K562 (cell line): ENCODE measurements around the gene RNF187. TPM values are rescaled to one million over a fixed set of nuclear protein-coding genes. Genes with fewer than 3 reads are reported as not detected.

Experiments
- ATAC-seq: fragments of 200-7000 bp; cut with Tn5 transposase; 3 replicates; pipeline ENCODE4 v1.9.1; 2020; ENCODE audit warnings: moderate library complexity
- BruUV-seq: library from RNA; stranded (reverse); fragments of 400-500 nt; replicated peaks from 2 replicates; lab custom pipeline; 2021; lab: Mats Ljungman, UMichigan
- CTCF ChIA-PET: fragments of 300-600 bp; formaldehyde crosslinking; extraction: SDS; loops from one replicate; lab custom pipeline; 2021; ENCODE audit warnings: low intra/inter-chr PET ratio; lab: Yijun Ruan, JAX
- POLR2A ChIA-PET: fragments of 300-600, 350-650 bp; sonication (Branson Sonifier 250); formaldehyde crosslinking; extraction: SDS; loops from one replicate; lab custom pipeline; 2021; ENCODE audit warnings: antibody characterized with exemption, inconsistent platforms; lab: Yijun Ruan, JAX
- DNase-seq, 4 experiments: peaks; one replicate each; pipeline versions ENCODE4 v3.0.0 to v3.0.0-alpha.2; 2011 to 2018; ENCODE audit warnings: low spot score in 3 of 4, mixed read lengths in 3 of 4; ENCODE audit errors: extremely low read depth in 1 of 4
- FAIRE-seq: peaks from 2 replicates; lab custom pipeline; 2011; peaks lifted over from hg19 to GRCh38; lab: Jason Lieb, UNC
- H2AFZ ChIP-seq: 2 replicates; pipeline ENCODE4 v1.6.0; 2011; ENCODE audit warnings: low read depth, low read length, control low read depth, inconsistent platforms
- H3K27ac ChIP-seq: fragments of 200-600 bp; 3 replicates; pipeline ENCODE4 v1.8.0; 2011; ENCODE audit warnings: low read depth, mild to moderate bottlenecking, control low read depth, inconsistent platforms, low read length, moderate library complexity, mixed read lengths; ENCODE audit errors: extremely low read depth
- H3K27me3 ChIP-seq, 2 experiments: fragments of 300-600 bp in 1 of 2; 2 replicates in 1 of 2; 3 replicates in 1 of 2; pipeline versions ENCODE4 v1.6.0 to v1.8.0; 2011; ENCODE audit warnings: inconsistent platforms in 2 of 2, low read length in 2 of 2, mild to moderate bottlenecking in 1 of 2, mixed read lengths in 1 of 2, moderate library complexity in 1 of 2; ENCODE audit not compliant: control insufficient read depth in 2 of 2, insufficient read depth in 2 of 2
- H3K36me3 ChIP-seq: fragments of 300-600 bp; 3 replicates; pipeline ENCODE4 v1.8.0; 2011; ENCODE audit warnings: mild to moderate bottlenecking, low read length, inconsistent platforms; ENCODE audit not compliant: control insufficient read depth, insufficient read depth
- H3K4me1 ChIP-seq, 2 experiments: fragments of 200-600 bp in 1 of 2; replicated peaks in 1 of 2; 2 replicates in 1 of 2; 3 replicates in 1 of 2; pipeline versions ENCODE4 v1.5.1 to v1.8.0; 2011; ENCODE audit warnings: inconsistent platforms in 2 of 2, low read length in 2 of 2, mild to moderate bottlenecking in 1 of 2, mixed read lengths in 1 of 2, moderate library complexity in 1 of 2; ENCODE audit not compliant: control insufficient read depth in 2 of 2, insufficient read depth in 2 of 2
- H3K4me2 ChIP-seq: 2 replicates; pipeline ENCODE4 v1.6.1; 2011; ENCODE audit warnings: low read length, control low read depth, inconsistent platforms, mixed read lengths; ENCODE audit not compliant: insufficient read depth
- H3K4me3 ChIP-seq: fragments of 200-600 bp; sonication (generic), shearing (Covaris generic); 2 replicates; pipeline ENCODE4 v1.5.1; 2016; ENCODE audit warnings: control low read depth, inconsistent platforms
- H3K79me2 ChIP-seq: fragments of 200-600 bp; 3 replicates; pipeline ENCODE4 v1.8.0; 2011; ENCODE audit warnings: low read length, inconsistent platforms; ENCODE audit not compliant: control insufficient read depth, insufficient read depth
- H3K9ac ChIP-seq, 2 experiments: 2 replicates each; pipeline versions ENCODE4 v1.6.0 to v1.6.1; 2011; ENCODE audit warnings: low read depth in 2 of 2, low read length in 2 of 2, control low read depth in 1 of 2, inconsistent platforms in 1 of 2, mild to moderate bottlenecking in 1 of 2, mixed read lengths in 1 of 2; ENCODE audit not compliant: insufficient read depth in 1 of 2
- H3K9me1 ChIP-seq: one replicate; pipeline ENCODE4 v1.6.0; 2011; ENCODE audit warnings: inconsistent platforms, mild to moderate bottlenecking, low read length, moderate library complexity; ENCODE audit not compliant: control insufficient read depth, insufficient read depth
- H3K9me3 ChIP-seq: replicated peaks from 2 replicates; pipeline ENCODE4 v1.5.1; 2011; ENCODE audit warnings: low read depth, low read length, inconsistent platforms; ENCODE audit not compliant: control insufficient read depth, insufficient read depth
- H4K20me1 ChIP-seq: replicated peaks from 2 replicates; pipeline ENCODE4 v1.6.1; 2011; ENCODE audit warnings: low read length, inconsistent platforms, mixed read lengths; ENCODE audit not compliant: control insufficient read depth, insufficient read depth
- ADNP ChIP-seq: fragments of 200-800 bp; sonication (Bioruptor generic); IDR thresholded peaks from 2 replicates; pipeline ENCODE4 v1.6.1; 2016; ENCODE audit warnings: missing genetic modification characterization, missing compliant biosample characterization
- C11orf30 ChIP-seq: fragments of 450-650 bp; IDR thresholded peaks from 2 replicates; pipeline ENCODE4 v1.6.1; 2016; ENCODE audit warnings: low read depth, mild to moderate bottlenecking
- CBX1 ChIP-seq: sonication (generic); IDR thresholded peaks from 2 replicates; pipeline ENCODE4 v1.6.1; 2016; ENCODE audit warnings: antibody characterized with exemption, low read depth, mild to moderate bottlenecking
- CTBP1 ChIP-seq: fragments of 450-650 bp; IDR thresholded peaks from 2 replicates; pipeline ENCODE4 v1.6.1; 2016; ENCODE audit warnings: borderline replicate concordance
- DACH1 ChIP-seq: fragments of 450-650 bp; IDR thresholded peaks from 2 replicates; pipeline ENCODE4 v1.6.1; 2018; ENCODE audit not compliant: partially characterized antibody
- HNRNPL ChIP-seq: fragments of 200-400 bp; formaldehyde crosslinking; IDR thresholded peaks from 2 replicates; pipeline ENCODE4 v1.6.1; 2017; ENCODE audit warnings: low read depth, mild to moderate bottlenecking, low read length
- MAFF ChIP-seq: IDR thresholded peaks from 2 replicates; pipeline ENCODE4 v1.6.1; 2012; ENCODE audit warnings: low read length, improper control_type of control experiment
- MAFG ChIP-seq: fragments of 450-650 bp; conservative IDR thresholded peaks from 2 replicates; pipeline ENCODE4 v1.6.1; 2016; ENCODE audit warnings: missing genetic modification characterization, missing compliant biosample characterization
- MAFK ChIP-seq: IDR thresholded peaks from 2 replicates; pipeline ENCODE4 v1.6.1; 2011; ENCODE audit warnings: low read length, improper control_type of control experiment
- NCOR1 ChIP-seq: fragments of 450-650 bp; IDR thresholded peaks from 2 replicates; pipeline ENCODE4 v1.6.1; 2016; ENCODE audit warnings: mild to moderate bottlenecking, moderate library complexity
- SMARCC2 ChIP-seq: fragments of 450-650 bp; IDR thresholded peaks from 2 replicates; pipeline ENCODE4 v1.6.1; 2017; ENCODE audit warnings: antibody characterized with exemption, moderate library complexity, mild to moderate bottlenecking, low read depth
- TGIF2 ChIP-seq: sonication (generic); formaldehyde crosslinking; IDR thresholded peaks from 2 replicates; pipeline ENCODE4 v1.8.1; 2022; ENCODE audit warnings: mild to moderate bottlenecking, missing genetic modification reagents, moderate library complexity
- ZNF124 ChIP-seq: sonication (generic); formaldehyde crosslinking; IDR thresholded peaks from 2 replicates; pipeline ENCODE4 v1.8.1; 2022; ENCODE audit warnings: missing genetic modification reagents
- ZNF316 ChIP-seq: fragments of 450-650 bp; IDR thresholded peaks from 2 replicates; pipeline ENCODE4 v1.6.1; 2016
- ZNF384 ChIP-seq: IDR thresholded peaks from 2 replicates; pipeline ENCODE4 v1.6.1; 2012; ENCODE audit warnings: low read depth, low read length, improper control_type of control experiment
- ZNF696 ChIP-seq: fragments of 250-450 bp; sonication (Bioruptor Pico); conservative IDR thresholded peaks from 2 replicates; pipeline ENCODE4 v1.4.0; 2020; ENCODE audit warnings: mild to moderate bottlenecking, moderate library complexity
- ZNF740 ChIP-seq, 3 experiments: fragments of 200-800 bp in 1 of 3; sonication (Bioruptor generic) in 1 of 3; sonication (generic) in 1 of 3; formaldehyde crosslinking in 1 of 3; IDR thresholded peaks; 2 replicates each; pipeline versions ENCODE4 v1.6.1 to v1.8.0; 2016 to 2022; ENCODE audit warnings: mild to moderate bottlenecking in 2 of 3, missing compliant biosample characterization in 2 of 3, missing genetic modification characterization in 2 of 3, missing genetic modification reagents in 1 of 3
- WGBS: fragments of 100-300 bp; shearing (Covaris generic); methylation state at CpG from one replicate; pipeline ENCODE4 v1.1.6; 2016; ENCODE audit warnings: low coverage, mixed read lengths; ENCODE audit not compliant: insufficient coverage; ENCODE audit errors: missing lambda C conversion rate; 5-methylcytosine and 5-hydroxymethylcytosine counted together
- in situ Hi-C: fragments of 300-500 bp; cut with MboI; formaldehyde crosslinking; loops from 4 replicates; pipeline ENCODE4 v1.15.0; 2018; ENCODE audit warnings: inconsistent platforms, mixed read lengths
- intact Hi-C: fragments of 100-400 bp; cut with micrococcal nuclease; formaldehyde crosslinking; loops from 2 replicates; pipeline ENCODE4 v1.14.2; 2022
- polyA plus RNA-seq, 8 experiments: library from polyadenylated mRNA; depleted of rRNA in 4 of 8; stranded (reverse) in 5 of 8; unstranded in 3 of 8; fragments of >200 nt; fragmentation: Nextera tagmentation in 2 of 8; fragmentation: Illumina TruSeq in 1 of 8; extraction: Ambion mirVana in 2 of 8; extraction: Trizol in 1 of 8; gene quantifications; 2 replicates each; pipeline versions ENCODE4 v1.2.1 to v1.2.3, GENCODE V29; 2011 to 2014; ENCODE audit warnings: inconsistent platforms in 1 of 8, missing spikeins in 1 of 8
- total RNA-seq, 7 experiments: library from RNA; depleted of rRNA in 6 of 7; stranded (reverse); fragments of >200 nt in 6 of 7; fragmentation: Illumina TruSeq in 2 of 7; extraction: Trizol in 2 of 7; gene quantifications; 2 replicates each; pipeline versions ENCODE4 v1.2.1 to v1.2.3, GENCODE V29; 2011 to 2021; ENCODE audit warnings: low replicate concordance in 1 of 7
- TF ChIP-seq, protein P1 (sequence below): fragments of 250-450 bp; sonication (Bioruptor Pico); IDR thresholded peaks from 2 replicates; pipeline ENCODE4 v1.4.0; 2020; ENCODE audit warnings: mild to moderate bottlenecking
- TF ChIP-seq, protein P2 (sequence below): IDR thresholded peaks from 2 replicates; pipeline ENCODE4 v1.6.1; 2012; ENCODE audit warnings: low read depth, low read length, improper control_type of control experiment, borderline replicate concordance

The RNF187 gene
- total and polyA plus RNA-seq, 9 of the 15 experiments (the other 6 are each of a cell fraction or from before 2014, with no cell fraction given): 2.3 to 119 (median 41.9) TPM

- Histone ChIP-seq H3K4me3 (no peak overlapping the region), H4K20me1 (no peaks in the 10 kb centered on the region; the same call in 1 of the 2 replicates), H3K27ac (no peak overlapping the region), H3K9me3 (no peaks in the 10 kb centered on the region), H2AFZ (no peak overlapping the region), H3K9me1 (no peaks in the 10 kb centered on the region), H3K4me2 (no peak overlapping the region), H3K4me1 (peaks cover 19 to 26% of the 10 kb centered on the region in 2 experiments), H3K9ac (no peak overlapping the region), H3K36me3 (no peaks in the 10 kb centered on the region; the same call in 2 of the 3 replicates), H3K79me2 (no peaks in the 10 kb centered on the region), H3K27me3 (peaks cover 2 to 20% of the 10 kb centered on the region in 2 experiments; a peak in 3 of 5 replicates)
- POLR2A ChIA-PET: interaction anchor here (0.7 to 2.2 kb wide), 6 partner anchors 8 to 49 kb away, joined by 3 to 10 read pairs (median 3); a partner anchor contains a TSS
- no peak for DNase-seq
- no peak for FAIRE-seq
- CTCF ChIA-PET: no interaction called here
- intact Hi-C loops: no loop called here
- in situ Hi-C loops: no loop called here
- TF ChIP-seq TGIF2 (no peak), SMARCC2 (no peak), NCOR1 (no peak), CBX1 (no peak), DACH1 (no peak), ZNF384 (no peak), MAFK (peak; percentile 57; the same call in 1 of the 2 replicates), HNRNPL (no peak), ZNF124 (CRISPR knock-in tag) (no peak), MAFF (peak; percentile 51; the same call in 1 of the 2 replicates), ZNF316 (peak; percentile 81), MAFG (tag) (peak; percentile 66), ZNF696 (no peak), C11orf30 (peak; percentile 81), ZNF740 (CRISPR knock-in tag; IDR thresholded peaks at IDR 0.05) (no peak), ZNF740 (tag; IDR thresholded peaks at IDR 0.05) (no peak), ADNP (tag) (no peak), CTBP1 (no peak)
- TF ChIP-seq, protein P1, sequence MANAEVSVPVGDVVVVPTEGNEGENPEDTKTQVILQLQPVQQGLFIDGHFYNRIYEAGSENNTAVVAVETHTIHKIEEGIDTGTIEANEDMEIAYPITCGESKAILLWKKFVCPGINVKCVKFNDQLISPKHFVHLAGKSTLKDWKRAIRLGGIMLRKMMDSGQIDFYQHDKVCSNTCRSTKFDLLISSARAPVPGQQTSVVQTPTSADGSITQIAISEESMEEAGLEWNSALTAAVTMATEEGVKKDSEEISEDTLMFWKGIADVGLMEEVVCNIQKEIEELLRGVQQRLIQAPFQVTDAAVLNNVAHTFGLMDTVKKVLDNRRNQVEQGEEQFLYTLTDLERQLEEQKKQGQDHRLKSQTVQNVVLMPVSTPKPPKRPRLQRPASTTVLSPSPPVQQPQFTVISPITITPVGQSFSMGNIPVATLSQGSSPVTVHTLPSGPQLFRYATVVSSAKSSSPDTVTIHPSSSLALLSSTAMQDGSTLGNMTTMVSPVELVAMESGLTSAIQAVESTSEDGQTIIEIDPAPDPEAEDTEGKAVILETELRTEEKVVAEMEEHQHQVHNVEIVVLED (CRISPR knock-in tag): no peak
- TF ChIP-seq, protein P2, sequence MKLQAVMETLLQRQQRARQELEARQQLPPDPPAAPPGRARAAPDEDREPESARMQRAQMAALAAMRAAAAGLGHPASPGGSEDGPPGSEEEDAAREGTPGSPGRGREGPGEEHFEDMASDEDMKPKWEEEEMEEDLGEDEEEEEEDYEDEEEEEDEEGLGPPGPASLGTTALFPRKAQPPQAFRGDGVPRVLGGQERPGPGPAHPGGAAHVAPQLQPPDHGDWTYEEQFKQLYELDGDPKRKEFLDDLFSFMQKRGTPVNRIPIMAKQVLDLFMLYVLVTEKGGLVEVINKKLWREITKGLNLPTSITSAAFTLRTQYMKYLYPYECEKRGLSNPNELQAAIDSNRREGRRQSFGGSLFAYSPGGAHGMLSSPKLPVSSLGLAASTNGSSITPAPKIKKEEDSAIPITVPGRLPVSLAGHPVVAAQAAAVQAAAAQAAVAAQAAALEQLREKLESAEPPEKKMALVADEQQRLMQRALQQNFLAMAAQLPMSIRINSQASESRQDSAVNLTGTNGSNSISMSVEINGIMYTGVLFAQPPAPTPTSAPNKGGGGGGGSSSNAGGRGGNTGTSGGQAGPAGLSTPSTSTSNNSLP: no peak
- WGBS: 37% methylated on average over 8 of the region's 8 CpGs
- no TSS peak for BruUV-seq
- ATAC-seq: no peak
Observed at GRCh38 chr1:228465571-228466146, 21.5 kb upstream of the RNF187 start.
